Measurements from ENCODE around the gene KBTBD12.

The KBTBD12 gene

GRCh38 chr3:127914584-127914983, 448 bp upstream of the KBTBD12 start:
- H3K9me3 ChIP-seq (ENCODE audit: control insufficient read depth, insufficient read depth, low read length), result no peaks in the 10 kb centered on the region
- H3K4me1 ChIP-seq (ENCODE audit: insufficient read depth, low read length), result no peaks in the 10 kb centered on the region
- H3K36me3 ChIP-seq (ENCODE audit: insufficient read depth, low read length), result no peaks in the 10 kb centered on the region
- H3K9ac ChIP-seq (ENCODE audit: low read depth, low read length), result no peak overlapping the region

DNA sequence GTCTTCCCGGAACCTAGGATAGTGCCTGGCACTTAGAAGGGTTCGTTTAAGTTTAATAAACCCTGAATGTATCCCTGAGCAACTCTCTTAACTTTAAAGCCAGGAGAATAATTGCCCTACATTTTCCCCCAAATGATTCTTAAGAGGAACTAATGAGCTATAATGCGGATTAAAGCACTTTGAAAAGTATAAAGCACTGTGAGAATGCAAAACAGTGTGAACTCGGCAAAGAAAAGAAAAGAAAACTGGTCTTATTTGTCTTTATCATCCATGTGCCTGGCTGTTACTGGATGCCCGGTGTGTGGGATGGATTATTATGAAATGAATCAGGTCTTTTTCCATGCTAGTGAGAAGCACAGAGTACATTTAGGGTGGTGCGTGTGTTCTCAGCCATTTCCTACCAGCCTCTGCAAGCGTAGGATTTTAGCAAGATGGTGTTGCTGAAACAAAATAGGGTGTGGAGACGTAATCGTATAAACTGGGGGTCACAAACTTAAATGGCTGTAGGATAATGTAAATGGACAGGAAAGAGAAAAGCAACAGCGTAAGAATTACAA, 983 bp downstream of the KBTBD12 start:
- no peaks in the 10 kb centered on the region for H3K36me3 ChIP-seq (ENCODE audit: insufficient read depth, low read length)
- H3K9me3 ChIP-seq (ENCODE audit: control insufficient read depth, insufficient read depth, low read length), result no peaks in the 10 kb centered on the region
- no peak overlapping the region for H3K9ac ChIP-seq (ENCODE audit: low read depth, low read length)
- H3K4me1 ChIP-seq (ENCODE audit: insufficient read depth, low read length), result no peaks in the 10 kb centered on the region

- no peaks in the 10 kb centered on the region for H3K4me1 ChIP-seq (ENCODE audit: insufficient read depth, low read length)
- H3K9me3 ChIP-seq (ENCODE audit: control insufficient read depth, insufficient read depth, low read length), result no peaks in the 10 kb centered on the region
- no peak overlapping the region for H3K9ac ChIP-seq (ENCODE audit: low read depth, low read length)
- no peaks in the 10 kb centered on the region for H3K36me3 ChIP-seq (ENCODE audit: insufficient read depth, low read length)
Measured at GRCh38 chr3:127920738-127921137, 5.7 kb downstream of the KBTBD12 start.

GRCh38 chr3:127923611-127924010, 8.6 kb downstream of the KBTBD12 start:
- H3K4me1 ChIP-seq (ENCODE audit: insufficient read depth, low read length), result no peaks in the 10 kb centered on the region
- no peaks in the 10 kb centered on the region for H3K9me3 ChIP-seq (ENCODE audit: control insufficient read depth, insufficient read depth, low read length)
- H3K9ac ChIP-seq (ENCODE audit: low read depth, low read length), result no peak overlapping the region
- H3K36me3 ChIP-seq (ENCODE audit: insufficient read depth, low read length), result no peaks in the 10 kb centered on the region

GRCh38 chr3:127925384-127925783, 10.4 kb downstream of the KBTBD12 start:
- H3K9me3 ChIP-seq (ENCODE audit: control insufficient read depth, insufficient read depth, low read length), result no peaks in the 10 kb centered on the region
- no peaks in the 10 kb centered on the region for H3K4me1 ChIP-seq (ENCODE audit: insufficient read depth, low read length)
- H3K36me3 ChIP-seq (ENCODE audit: insufficient read depth, low read length), result no peaks in the 10 kb centered on the region
- H3K9ac ChIP-seq (ENCODE audit: low read depth, low read length), result no peak overlapping the region

DNA sequence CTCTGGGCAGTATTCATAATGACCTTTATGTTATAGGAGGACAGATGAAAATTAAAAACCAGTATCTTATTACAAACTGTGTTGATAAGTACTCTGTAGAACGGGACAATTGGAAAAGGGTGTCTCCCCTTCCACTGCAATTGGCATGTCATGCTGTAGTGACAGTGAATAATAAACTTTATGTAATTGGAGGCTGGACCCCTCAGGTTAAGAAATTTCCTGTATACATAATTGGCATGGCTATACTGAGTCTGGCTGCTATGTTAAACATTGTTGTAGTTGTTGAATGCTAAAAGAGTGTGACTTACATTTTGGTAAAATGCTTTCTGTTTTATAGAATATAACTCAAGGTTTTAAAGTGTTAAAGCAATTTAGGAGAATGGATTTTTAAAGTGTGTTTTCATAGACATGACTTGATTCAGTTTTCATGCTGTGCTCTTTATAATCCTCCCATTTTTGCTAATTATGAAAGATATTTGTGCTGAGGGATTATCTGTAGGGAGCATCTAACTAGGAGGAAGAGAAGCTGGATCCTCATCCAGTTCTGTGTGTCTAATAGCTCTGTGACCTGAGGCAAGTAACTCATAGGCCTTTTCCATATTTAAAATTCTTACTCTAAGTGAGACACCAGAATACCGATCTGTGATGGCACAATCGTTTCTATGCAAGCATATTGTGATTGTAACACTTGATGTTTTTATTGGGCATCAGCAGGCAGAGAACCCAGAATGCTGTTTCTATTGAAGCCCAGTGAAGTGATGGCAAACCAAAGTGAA, 13.0 kb downstream of the KBTBD12 start:
- Histone ChIP-seq H3K4me1 (ENCODE audit: insufficient read depth, low read length) (no peaks in the 10 kb centered on the region), H3K36me3 (ENCODE audit: insufficient read depth, low read length) (no peaks in the 10 kb centered on the region), H3K9ac (ENCODE audit: low read depth, low read length) (no peak overlapping the region), H3K9me3 (ENCODE audit: control insufficient read depth, insufficient read depth, low read length) (no peaks in the 10 kb centered on the region)

DNA sequence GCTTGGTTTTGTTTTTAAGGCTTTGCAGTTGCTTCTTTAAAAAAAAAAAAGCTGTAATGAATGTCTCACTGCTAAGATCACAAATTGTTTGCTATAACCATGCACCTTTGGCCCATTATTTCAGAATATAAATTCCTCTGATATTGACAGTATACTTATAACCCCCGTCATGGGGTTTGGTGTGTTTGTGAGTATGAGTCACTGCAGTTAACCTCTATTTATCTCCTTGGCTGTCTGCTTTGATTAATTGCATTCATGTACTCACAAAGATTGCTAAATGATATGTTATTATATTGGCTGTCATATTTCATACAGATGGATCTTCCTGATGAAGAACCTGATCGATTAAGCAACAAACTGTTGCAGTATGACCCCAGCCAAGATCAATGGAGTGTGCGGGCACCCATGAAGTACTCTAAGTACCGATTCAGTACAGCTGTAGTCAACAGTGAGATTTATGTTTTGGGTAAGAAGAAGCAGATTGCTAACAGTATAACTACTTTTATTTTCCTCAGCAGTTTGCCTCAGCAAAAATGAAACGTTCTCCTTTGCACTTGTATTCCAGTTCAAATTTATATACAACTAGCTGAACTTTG, 14.9 kb downstream of the KBTBD12 start:
- H3K9me3 ChIP-seq (ENCODE audit: control insufficient read depth, insufficient read depth, low read length), result no peaks in the 10 kb centered on the region
- no peaks in the 10 kb centered on the region for H3K36me3 ChIP-seq (ENCODE audit: insufficient read depth, low read length)
- no peaks in the 10 kb centered on the region for H3K4me1 ChIP-seq (ENCODE audit: insufficient read depth, low read length)
- no peak overlapping the region for H3K9ac ChIP-seq (ENCODE audit: low read depth, low read length)

DNA sequence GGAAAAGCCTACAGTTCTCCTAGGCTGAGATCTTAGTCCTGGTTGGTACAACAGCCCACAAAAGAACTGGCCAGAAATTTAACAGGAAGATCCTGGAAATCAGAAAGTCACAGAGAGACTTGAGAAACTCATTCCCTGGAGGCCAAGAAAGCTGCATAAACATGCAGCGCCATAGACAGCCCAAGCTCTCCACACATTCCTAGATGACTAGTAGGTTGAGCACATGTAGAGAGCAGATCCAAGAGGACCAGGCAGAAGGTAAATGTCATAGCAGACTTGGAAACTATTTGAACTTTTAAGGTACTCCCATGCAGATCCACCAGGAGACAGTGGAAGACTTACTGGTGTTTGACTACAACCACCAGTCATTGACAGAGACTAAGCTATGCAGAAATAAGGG, 18.4 kb downstream of the KBTBD12 start:
- no peaks in the 10 kb centered on the region for H3K4me1 ChIP-seq (ENCODE audit: insufficient read depth, low read length)
- no peaks in the 10 kb centered on the region for H3K9me3 ChIP-seq (ENCODE audit: control insufficient read depth, insufficient read depth, low read length)

GRCh38 chr3:127938800-127939199, 23.8 kb downstream of the KBTBD12 start:
- Histone ChIP-seq H3K9ac (ENCODE audit: low read depth, low read length) (no peak overlapping the region), H3K4me1 (ENCODE audit: insufficient read depth, low read length) (no peaks in the 10 kb centered on the region), H3K36me3 (ENCODE audit: insufficient read depth, low read length) (no peaks in the 10 kb centered on the region), H3K9me3 (ENCODE audit: control insufficient read depth, insufficient read depth, low read length) (no peaks in the 10 kb centered on the region; the same call in none of the 2 replicates)

More for the DNA sequence above, 18.4 kb downstream of the KBTBD12 start:
- H3K36me3 ChIP-seq (ENCODE audit: insufficient read depth, low read length), result no peaks in the 10 kb centered on the region
- no peak overlapping the region for H3K9ac ChIP-seq (ENCODE audit: low read depth, low read length)

DNA sequence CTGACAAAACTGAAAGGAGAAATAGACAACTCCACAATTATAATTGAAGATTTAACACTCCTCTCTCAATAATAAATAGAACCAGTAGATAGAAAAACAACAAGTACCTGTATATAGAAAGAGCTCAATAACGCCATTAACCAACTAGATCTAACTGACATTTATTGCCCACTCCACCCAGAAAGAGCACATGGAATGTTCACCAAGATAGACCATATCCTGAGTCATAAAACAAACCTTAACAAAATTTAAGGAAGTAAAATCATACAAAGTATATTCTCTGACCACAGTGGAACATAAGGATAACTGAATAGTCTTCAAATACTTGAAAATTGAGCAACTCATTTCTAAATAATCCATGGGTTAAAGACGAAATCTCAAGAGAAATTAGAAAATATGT, 25.1 kb downstream of the KBTBD12 start:
- Histone ChIP-seq H3K36me3 (ENCODE audit: insufficient read depth, low read length) (no peaks in the 10 kb centered on the region), H3K9ac (ENCODE audit: low read depth, low read length) (no peak overlapping the region), H3K9me3 (ENCODE audit: control insufficient read depth, insufficient read depth, low read length) (no peaks in the 10 kb centered on the region; the same call in none of the 2 replicates), H3K4me1 (ENCODE audit: insufficient read depth, low read length) (no peaks in the 10 kb centered on the region)

DNA sequence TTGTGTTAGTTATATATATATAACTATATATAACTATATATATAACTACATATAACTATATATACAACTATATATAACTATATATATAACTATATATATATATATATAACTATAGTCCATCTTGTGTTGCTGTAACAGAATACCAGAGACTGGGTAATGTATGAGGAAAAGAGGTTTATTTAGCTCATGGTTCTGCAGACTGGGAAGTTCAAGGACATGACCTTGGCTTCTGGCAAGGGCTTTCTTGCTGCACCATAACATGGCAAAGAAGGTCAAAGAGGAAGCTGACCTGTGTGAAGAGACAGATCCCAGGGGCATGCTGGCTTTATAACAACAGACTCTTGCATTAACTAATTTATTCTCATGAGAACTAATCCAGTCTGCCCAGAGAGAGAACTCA, 27.6 kb downstream of the KBTBD12 start:
- Histone ChIP-seq H3K9ac (ENCODE audit: low read depth, low read length) (no peak overlapping the region), H3K9me3 (ENCODE audit: control insufficient read depth, insufficient read depth, low read length) (no peaks in the 10 kb centered on the region; the same call in none of the 2 replicates), H3K4me1 (ENCODE audit: insufficient read depth, low read length) (no peaks in the 10 kb centered on the region), H3K36me3 (ENCODE audit: insufficient read depth, low read length) (no peaks in the 10 kb centered on the region)

- H3K4me1 ChIP-seq (ENCODE audit: insufficient read depth, low read length), result no peaks in the 10 kb centered on the region
- H3K9me3 ChIP-seq (ENCODE audit: control insufficient read depth, insufficient read depth, low read length), result no peaks in the 10 kb centered on the region; the same call in 1 of the 2 replicates
- no peak overlapping the region for H3K9ac ChIP-seq (ENCODE audit: low read depth, low read length)
- no peaks in the 10 kb centered on the region for H3K36me3 ChIP-seq (ENCODE audit: insufficient read depth, low read length)
Measured at GRCh38 chr3:127948211-127948610, 33.2 kb downstream of the KBTBD12 start.

DNA sequence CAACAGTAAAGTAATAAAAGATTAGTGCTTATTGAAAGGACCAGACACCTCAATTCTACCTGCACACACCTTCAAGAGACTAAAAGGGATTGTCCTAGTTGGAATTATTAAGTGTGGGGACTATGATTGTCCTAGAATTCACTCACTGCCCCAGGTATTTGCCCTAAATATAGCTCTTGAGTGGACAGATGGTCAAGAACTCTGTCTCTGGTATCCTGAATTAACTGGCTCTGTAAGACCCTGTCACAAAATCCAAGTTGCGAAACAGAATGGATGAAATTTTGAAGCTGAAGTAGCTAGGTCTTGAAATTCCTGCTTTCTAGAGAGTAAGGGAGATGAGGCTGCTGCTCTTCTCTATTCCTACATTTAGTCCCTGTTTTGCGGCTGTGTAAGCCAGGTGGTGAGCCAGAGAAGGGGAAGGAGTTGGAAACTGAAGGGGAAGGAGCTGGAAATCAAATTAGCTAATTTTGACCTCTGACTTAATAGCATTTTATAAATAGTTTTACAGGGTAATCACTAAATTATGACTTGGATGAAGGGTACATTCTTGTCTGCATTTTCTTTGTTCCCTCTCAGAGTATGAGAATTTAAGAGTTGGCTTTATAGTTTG, 34.5 kb downstream of the KBTBD12 start:
- H3K4me1 ChIP-seq (ENCODE audit: insufficient read depth, low read length), result no peaks in the 10 kb centered on the region
- H3K36me3 ChIP-seq (ENCODE audit: insufficient read depth, low read length), result no peaks in the 10 kb centered on the region
- H3K9me3 ChIP-seq (ENCODE audit: control insufficient read depth, insufficient read depth, low read length), result no peaks in the 10 kb centered on the region
- no peak overlapping the region for H3K9ac ChIP-seq (ENCODE audit: low read depth, low read length)

- Histone ChIP-seq H3K36me3 (ENCODE audit: insufficient read depth, low read length) (no peaks in the 10 kb centered on the region), H3K9me3 (ENCODE audit: control insufficient read depth, insufficient read depth, low read length) (no peaks in the 10 kb centered on the region), H3K4me1 (ENCODE audit: insufficient read depth, low read length) (no peaks in the 10 kb centered on the region), H3K9ac (ENCODE audit: low read depth, low read length) (no peak overlapping the region)
Measured at GRCh38 chr3:127951276-127951675, 36.2 kb downstream of the KBTBD12 start.
